NCI-H1694 treated with DMSO at 0.1 percent for 48 hours (cell line): ENCODE results near the gene SLC34A3.

Experiments used
- DNase-seq: peaks from one replicate; lab custom pipeline; 2025; lab: John Stamatoyannopoulos, UW

Gene SLC34A3

GRCh38 chr9:137195525-137196220, 35.0 kb upstream of the SLC34A3 start:
- no peak for DNase-seq

GRCh38 chr9:137198051-137198901, 32.4 kb upstream of the SLC34A3 start:
- DNase-seq = no peak

DNA sequence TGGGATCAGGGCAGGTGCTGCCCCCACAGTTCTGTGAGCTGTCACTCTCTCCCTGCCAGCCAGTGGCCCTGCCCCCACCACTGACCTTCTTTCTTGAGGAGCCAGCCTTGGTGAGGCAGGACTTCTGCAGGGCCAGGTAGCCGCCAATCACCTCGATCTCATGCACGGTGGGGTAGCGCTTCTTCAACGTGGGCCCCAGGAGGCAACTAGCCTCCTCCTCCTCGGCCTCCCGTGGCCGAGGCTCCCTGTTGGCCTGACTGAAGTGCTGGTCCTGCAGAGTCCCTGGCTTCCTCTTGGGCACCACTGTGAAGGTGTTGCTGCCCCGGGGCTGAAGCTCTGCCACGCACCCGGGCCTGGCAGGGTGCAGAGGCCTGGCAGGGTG, 31.8 kb upstream of the SLC34A3 start:
- no peak for DNase-seq

- DNase-seq = no peak
Measured at GRCh38 chr9:137199411-137200121, 31.1 kb upstream of the SLC34A3 start.

DNA sequence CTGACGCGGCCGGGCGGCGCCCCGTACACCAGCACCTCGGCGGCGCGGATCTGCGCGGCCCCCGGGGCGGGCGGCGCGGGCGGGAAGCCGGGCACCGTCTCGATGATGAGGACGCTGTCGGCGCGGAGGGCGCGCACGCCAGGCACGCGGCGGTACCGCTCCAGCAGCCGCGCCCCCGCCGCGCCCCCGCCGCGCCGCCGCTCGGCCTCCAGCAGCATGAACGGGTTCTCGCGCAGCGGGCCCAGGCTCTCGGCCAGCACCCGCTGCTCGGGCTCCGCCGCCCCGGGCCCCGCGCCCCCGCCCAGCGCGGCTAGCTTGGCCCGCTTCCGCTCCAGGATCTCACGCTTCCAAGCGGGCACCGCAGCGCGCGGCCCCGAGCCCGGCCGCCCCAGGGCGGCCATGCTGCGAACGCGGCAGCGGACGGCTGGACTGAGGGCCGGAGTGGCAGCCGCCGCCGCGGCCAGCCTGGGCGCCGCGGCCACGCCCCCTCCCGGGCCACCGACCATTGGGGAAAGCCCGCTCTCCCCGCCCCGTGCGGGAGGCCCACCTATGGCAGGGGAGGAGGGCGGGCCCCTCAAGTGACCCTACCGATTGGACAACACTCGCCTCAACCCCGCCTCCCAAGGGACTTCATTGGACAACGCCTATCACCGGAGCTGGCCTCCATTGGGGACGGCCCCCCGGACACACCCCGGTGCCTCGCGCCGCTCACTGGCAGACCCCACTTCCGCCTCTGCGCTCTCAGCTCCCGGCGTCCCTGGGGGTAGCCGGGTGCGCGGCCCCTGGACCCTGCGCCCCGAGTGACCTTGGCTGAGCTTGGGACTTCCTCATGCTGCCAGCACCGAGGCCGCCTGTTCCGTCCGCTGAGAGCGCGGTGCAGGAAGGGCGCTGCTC, 30.1 kb upstream of the SLC34A3 start, which contains the start of gene TPRN:
Gene TPRN, minus strand, starts transcription at position 431 of the 894 bp plus-strand sequence. Its CDS starts 30 bp downstream, at position 401.
- DNase-seq = peak; percentile 94

GRCh38 chr9:137201205-137201868, 29.4 kb upstream of the SLC34A3 start:
- no peak for DNase-seq

DNA sequence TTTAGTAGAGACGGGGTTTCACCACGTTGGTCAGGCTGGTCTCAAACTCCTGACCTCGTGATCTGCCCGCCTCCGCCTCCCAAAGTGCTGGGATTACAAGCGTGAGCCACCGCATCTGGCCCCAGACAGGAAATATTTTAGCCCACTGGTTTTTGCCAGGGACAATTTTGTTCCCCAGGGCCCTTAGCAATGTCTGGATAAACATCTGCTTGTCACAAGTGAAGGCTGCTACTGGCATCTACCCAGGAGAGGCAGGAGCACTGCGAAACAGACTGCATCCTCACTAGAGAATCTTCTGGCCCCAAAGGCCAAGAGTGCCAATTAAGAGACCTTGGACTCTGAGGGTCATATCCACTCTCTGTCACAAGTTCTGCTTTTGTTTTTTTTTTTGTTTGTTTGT, 27.7 kb upstream of the SLC34A3 start:
- no peak for DNase-seq

- DNase-seq = no peak
Measured at GRCh38 chr9:137204731-137205125, 26.0 kb upstream of the SLC34A3 start.

DNA sequence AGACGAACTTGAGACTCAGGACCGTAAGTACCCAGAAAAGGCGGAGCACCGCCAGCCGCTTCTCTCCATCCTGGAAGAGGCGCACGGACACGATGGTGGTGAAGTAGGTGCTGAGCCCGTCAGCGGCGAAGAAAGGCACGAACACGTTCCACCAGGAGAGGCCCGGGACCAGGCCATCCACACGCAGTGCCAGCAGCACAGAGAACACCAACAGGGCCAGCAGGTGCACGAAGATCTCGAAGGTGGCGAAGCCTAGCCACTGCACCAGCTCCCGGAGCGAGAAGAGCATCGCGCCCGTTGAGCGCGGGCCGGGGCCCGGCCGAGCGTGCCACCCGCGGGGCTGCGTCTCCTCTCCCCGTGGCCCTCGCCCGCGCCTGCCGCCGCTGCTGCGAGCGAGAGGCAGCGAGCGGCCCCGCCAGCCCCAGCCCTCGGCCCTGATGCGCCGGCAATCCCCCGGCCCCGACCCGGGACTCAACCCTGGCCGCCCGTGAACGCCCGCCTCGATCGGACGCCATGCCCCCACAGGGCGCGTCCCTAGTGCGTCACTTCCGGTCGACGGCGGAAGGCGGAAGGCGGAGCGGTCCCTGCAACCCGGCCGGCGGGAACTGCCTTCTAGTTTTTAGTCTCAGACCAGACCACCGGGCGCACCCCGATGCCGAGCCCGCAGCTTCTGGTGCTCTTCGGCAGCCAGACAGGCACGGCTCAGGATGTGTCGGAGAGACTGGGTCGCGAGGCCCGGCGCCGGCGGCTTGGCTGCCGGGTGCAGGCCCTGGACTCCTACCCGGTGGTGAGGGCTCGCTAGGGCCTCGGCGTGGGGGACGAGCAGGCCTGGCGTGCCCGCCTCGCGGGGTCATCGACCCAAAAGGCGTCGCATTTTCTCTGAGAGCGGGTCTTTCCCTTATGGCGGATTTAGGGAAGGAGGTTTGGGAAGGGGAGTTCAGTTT, 25.3 kb upstream of the SLC34A3 start, which contains the start of the genes NDOR1 and TMEM203:
Gene NDOR1, plus strand, starts transcription at position 575 of the 944 bp plus-strand sequence. Its CDS starts 78 bp downstream, at position 653.
Gene TMEM203, minus strand, starts transcription at position 523 of the 944 bp plus-strand sequence. Its CDS starts 234 bp downstream, at position 289.
- peak; percentile 42 for DNase-seq

DNA sequence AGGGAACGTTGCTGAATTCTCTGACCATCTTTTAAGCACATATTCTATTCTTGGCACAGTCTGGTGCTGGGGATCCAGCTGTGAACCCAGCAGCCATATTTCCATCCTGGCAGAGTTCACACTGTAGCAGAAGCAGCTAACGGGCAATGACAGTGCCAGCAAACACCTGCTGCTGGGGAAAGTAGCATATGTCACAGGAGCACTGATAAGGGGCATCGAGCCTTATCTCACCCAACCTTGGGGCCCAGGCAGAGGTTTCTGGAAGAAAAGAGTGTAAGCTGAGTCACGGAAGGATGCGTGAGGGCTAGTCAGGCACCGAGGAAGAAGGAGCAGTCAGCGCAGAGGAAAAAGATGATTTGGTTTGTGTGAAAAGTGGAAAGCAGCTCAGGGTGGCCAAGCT, 24.1 kb upstream of the SLC34A3 start:
- no peak for DNase-seq

- no peak for DNase-seq
Measured at GRCh38 chr9:137211532-137211931, 19.2 kb upstream of the SLC34A3 start.

DNA sequence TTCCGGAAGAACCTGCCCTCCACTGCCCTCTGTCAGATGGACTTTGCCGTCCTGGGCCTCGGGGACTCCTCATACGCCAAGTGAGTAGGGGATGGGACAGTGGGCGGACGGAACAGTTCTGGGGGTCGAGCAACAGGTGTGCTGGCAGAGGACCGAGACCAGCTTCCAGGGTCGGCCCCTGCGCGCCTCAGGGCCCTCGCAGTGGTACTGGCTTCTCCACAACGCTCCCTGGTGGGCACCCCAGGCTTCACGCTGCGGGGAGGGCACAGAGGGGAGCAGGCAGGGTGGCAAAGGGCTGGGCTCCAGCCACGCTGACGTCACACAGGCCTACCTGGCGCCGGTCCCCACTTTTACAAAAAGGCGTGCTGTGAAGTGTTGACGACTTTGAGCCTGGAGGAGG, 18.2 kb upstream of the SLC34A3 start:
- DNase-seq = no peak

DNA sequence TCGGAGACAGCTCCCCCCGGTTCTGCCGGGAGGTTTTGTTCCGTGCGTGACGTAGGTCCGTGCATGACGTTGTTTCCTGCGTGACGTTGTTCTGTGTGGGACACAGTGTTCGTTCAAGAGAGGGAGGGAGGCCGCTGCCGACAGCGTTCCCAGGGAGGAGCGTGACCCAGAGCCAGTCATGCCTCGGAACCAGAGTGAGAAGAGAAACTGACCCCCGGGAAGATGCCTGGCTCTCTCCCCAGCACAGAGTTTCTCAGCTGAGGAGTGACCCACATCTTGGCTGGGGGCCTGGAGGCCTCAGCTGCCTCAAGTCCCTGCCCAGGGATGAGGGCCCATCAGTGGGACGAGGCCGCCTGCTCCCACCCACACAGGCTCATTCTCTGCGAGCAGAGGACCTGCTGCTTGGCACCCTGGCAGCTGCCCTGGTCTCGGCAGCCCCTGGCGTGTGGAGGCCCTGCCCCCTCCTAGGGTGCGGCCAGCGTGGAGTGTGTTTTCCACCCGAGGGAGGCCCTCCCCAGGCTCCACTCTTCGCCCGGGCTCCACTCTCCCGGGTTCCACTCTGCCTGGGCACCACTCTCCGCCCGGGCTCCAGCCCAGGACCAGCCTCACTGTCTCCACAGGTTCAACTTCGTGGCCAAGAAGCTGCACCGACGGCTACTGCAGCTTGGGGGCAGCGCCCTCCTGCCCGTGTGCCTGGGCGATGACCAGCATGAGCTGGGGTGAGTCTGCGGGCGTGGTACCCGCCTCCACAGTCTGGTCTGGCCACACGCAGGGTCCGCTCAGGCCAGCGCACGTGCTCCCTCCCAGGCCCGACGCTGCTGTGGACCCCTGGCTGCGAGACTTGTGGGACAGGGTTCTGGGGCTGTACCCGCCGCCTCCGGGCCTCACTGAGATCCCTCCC, 17.3 kb upstream of the SLC34A3 start:
- no peak for DNase-seq

GRCh38 chr9:137214620-137215019, 16.1 kb upstream of the SLC34A3 start:
- DNase-seq = no peak

DNA sequence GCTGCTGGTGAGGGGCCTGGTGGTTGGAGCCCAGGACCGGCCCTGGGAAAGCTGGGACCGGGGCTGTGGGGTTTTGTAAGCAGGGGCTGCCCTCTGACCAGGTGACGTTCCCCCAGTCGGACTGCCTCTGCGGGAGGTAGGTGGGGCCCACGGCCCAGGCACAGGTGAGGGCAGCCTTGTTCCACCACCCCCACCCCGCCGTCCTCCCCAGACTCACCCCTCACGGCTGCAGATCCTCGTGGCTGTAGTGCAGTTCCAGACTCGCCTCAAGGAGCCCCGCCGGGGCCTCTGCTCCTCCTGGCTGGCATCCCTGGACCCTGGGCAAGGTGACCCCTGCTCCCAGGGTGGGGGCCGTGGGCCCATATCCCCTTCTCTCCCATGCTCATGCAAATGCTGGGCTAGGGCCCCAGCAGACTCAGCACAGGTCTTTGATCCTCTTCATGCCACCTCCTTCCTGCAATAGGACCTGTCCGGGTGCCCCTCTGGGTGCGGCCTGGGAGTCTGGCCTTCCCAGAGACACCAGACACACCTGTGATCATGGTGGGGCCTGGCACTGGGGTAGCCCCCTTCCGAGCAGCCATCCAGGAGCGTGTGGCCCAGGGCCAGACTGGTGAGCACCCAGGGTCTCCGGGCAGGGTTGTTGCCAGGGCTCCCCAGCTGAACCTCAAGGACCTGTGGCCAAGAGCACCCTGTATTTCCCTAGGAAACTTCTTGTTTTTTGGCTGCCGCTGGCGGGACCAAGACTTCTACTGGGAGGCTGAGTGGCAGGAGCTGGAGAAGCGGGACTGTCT, 15.3 kb upstream of the SLC34A3 start:
- no peak for DNase-seq

DNA sequence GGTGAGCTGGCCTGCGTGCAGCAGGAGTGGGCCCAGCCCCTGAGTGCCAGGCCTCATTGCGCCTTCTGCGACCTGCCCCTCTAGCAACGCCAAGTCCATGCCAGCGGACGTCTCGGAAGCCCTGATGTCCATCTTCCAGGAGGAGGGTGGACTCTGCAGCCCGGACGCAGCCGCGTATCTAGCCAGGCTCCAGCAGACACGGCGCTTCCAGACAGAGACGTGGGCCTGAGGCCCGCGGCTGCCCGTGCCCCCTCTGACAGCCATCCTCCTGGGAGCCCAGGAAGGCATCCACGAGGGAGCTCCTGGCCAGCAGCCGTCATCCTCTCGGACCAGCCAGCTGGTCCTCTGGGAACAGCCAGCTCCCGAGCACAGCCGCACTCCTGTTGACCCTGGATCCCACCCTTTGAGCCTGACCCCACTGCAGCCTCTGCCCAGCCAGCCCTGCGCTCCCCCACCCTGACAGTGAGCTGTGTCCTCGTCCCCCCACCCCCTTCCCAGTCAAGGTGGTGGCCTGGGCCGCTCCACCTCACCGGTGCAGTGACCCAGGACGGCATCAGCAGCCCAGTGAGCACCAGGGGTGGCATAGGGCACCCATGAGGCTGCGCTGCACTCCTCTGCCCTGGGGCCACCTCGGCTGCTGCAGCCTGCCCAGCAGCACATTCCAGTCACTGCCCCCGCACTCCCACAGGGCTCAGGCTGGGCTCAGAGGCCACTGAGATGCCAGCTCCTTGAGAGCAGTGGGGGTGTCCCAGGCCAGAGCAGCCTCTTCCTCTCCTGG, 14.3 kb upstream of the SLC34A3 start:
- DNase-seq = no peak
